HepG2 (cell line): Measurements from ENCODE around the gene TLX1. TPM values are rescaled to one million over a fixed set of nuclear protein-coding genes. Genes with fewer than 3 reads are reported as not detected.

Source experiments
- ATAC-seq: fragments of 200-7000 bp; cut with Tn5 transposase; 3 replicates; pipeline ENCODE4 v1.9.1; 2020; ENCODE audit warnings: mild to moderate bottlenecking, moderate library complexity
- BruUV-seq: library from RNA; stranded (reverse); fragments of 400-500 nt; replicated peaks from 2 replicates; lab custom pipeline; 2021; lab: Mats Ljungman, UMichigan
- CTCF ChIA-PET: fragments of 300-600 bp; formaldehyde crosslinking; extraction: SDS; loops from one replicate; lab custom pipeline; 2021; ENCODE audit warnings: low total read pairs, inconsistent platforms, low intra/inter-chr PET ratio; lab: Yijun Ruan, JAX
- POLR2A ChIA-PET: fragments of 350-600 bp; sonication (Branson Sonifier 250); formaldehyde crosslinking; loops from one replicate; lab custom pipeline; 2020; ENCODE audit warnings: antibody characterized with exemption, inconsistent platforms; lab: Yijun Ruan, JAX
- DNase-seq: peaks from one replicate; pipeline ENCODE4 v3.0.0-alpha.2; 2015; ENCODE audit warnings: low spot score
- FAIRE-seq: peaks from 3 replicates; lab custom pipeline; 2011; peaks lifted over from hg19 to GRCh38; lab: Jason Lieb, UNC
- H2AFZ ChIP-seq: one replicate; pipeline ENCODE4 v1.6.1; 2011; ENCODE audit warnings: low read length, inconsistent platforms
- H3K27ac ChIP-seq: fragments of 300-600 bp; 3 replicates; pipeline ENCODE4 v1.8.0; 2011; ENCODE audit warnings: mixed run types, mild to moderate bottlenecking, mixed read lengths, low read length, inconsistent platforms; ENCODE audit not compliant: insufficient read depth; ENCODE audit errors: extremely low read length
- H3K27me3 ChIP-seq, 2 experiments: fragments of 200-600 bp in 1 of 2; 2 replicates in 1 of 2; 3 replicates in 1 of 2; pipeline versions ENCODE4 v1.6.0 to v1.8.0; 2011; ENCODE audit warnings: low read length in 2 of 2, mild to moderate bottlenecking in 2 of 2, moderate library complexity in 2 of 2, inconsistent platforms in 1 of 2; ENCODE audit not compliant: insufficient read depth in 2 of 2, control insufficient read depth in 1 of 2
- H3K36me3 ChIP-seq, 2 experiments: fragments of 200-600 bp in 1 of 2; replicated peaks in 1 of 2; 2 replicates in 1 of 2; 3 replicates in 1 of 2; pipeline versions ENCODE4 v1.5.1 to v1.8.0; 2011; ENCODE audit warnings: low read length in 2 of 2, inconsistent platforms in 1 of 2; ENCODE audit not compliant: insufficient read depth in 2 of 2, control insufficient read depth in 1 of 2
- H3K4me1 ChIP-seq: 2 replicates; pipeline ENCODE4 v1.5.1; 2012; ENCODE audit warnings: low read length, inconsistent platforms; ENCODE audit not compliant: insufficient read depth
- H3K4me2 ChIP-seq: 2 replicates; pipeline ENCODE4 v1.6.0; 2011; ENCODE audit warnings: low read depth, low read length, inconsistent platforms
- H3K4me3 ChIP-seq, 3 experiments: fragments of 200-600 bp in 1 of 3; sonication (generic), shearing (Covaris generic) in 1 of 3; replicated peaks in 1 of 3; 2 replicates each; pipeline ENCODE4 v1.5.1; 2011 to 2016; ENCODE audit warnings: low read length in 3 of 3, inconsistent platforms in 2 of 3, low read depth in 2 of 3, mild to moderate bottlenecking in 2 of 3, control low read depth in 1 of 3, mixed read lengths in 1 of 3; ENCODE audit not compliant: insufficient read depth in 1 of 3
- H3K79me2 ChIP-seq: one replicate; pipeline ENCODE4 v1.6.1; 2011; ENCODE audit warnings: low read length, inconsistent platforms; ENCODE audit not compliant: insufficient read depth
- H3K9ac ChIP-seq: 2 replicates; pipeline ENCODE4 v1.6.0; 2011; ENCODE audit warnings: mild to moderate bottlenecking, low read depth, low read length, inconsistent platforms; ENCODE audit not compliant: insufficient read depth
- H3K9me3 ChIP-seq: 2 replicates; pipeline ENCODE4 v1.5.1; 2012; ENCODE audit warnings: mild to moderate bottlenecking, low read length
- H4K20me1 ChIP-seq: 2 replicates; pipeline ENCODE4 v1.6.0; 2011; ENCODE audit warnings: inconsistent platforms, mild to moderate bottlenecking, low read length, moderate library complexity; ENCODE audit not compliant: insufficient read depth
- ATF3 ChIP-seq: sonication (generic); formaldehyde crosslinking; IDR thresholded peaks from 2 replicates; pipeline ENCODE4 v1.4.0; 2020; ENCODE audit warnings: missing genetic modification reagents
- FOXK1 ChIP-seq: sonication (generic); formaldehyde crosslinking; IDR thresholded peaks from 2 replicates; pipeline ENCODE4 v1.4.0; 2020; ENCODE audit warnings: low read depth, missing genetic modification reagents, borderline replicate concordance
- KDM4B ChIP-seq: sonication (generic); formaldehyde crosslinking; IDR thresholded peaks from 2 replicates; pipeline ENCODE4 v1.4.0; 2020; ENCODE audit warnings: missing genetic modification reagents
- MIER3 ChIP-seq: IDR thresholded peaks from 2 replicates; pipeline ENCODE4 v1.6.1; 2016; ENCODE audit warnings: missing compliant biosample characterization, borderline replicate concordance
- POLR2AphosphoS2 ChIP-seq: IDR thresholded peaks from 2 replicates; pipeline ENCODE4 v1.6.1; 2011; ENCODE audit warnings: low read depth, low read length, improper control_type of control experiment
- PPARG ChIP-seq: conservative IDR thresholded peaks from 2 replicates; pipeline ENCODE4 v1.6.1; 2016; ENCODE audit warnings: missing biosample characterization, missing genetic modification reagents
- ZMYM3 ChIP-seq: sonication (generic); formaldehyde crosslinking; IDR thresholded peaks from 2 replicates; pipeline ENCODE4 v1.5.1; 2020; ENCODE audit warnings: mild to moderate bottlenecking, missing genetic modification reagents
- ZNF121 ChIP-seq: sonication (generic); formaldehyde crosslinking; IDR thresholded peaks from 2 replicates; pipeline ENCODE4 v1.5.0; 2020; ENCODE audit warnings: mild to moderate bottlenecking, missing genetic modification reagents
- ZNF20 ChIP-seq: sonication (generic); formaldehyde crosslinking; IDR thresholded peaks from 2 replicates; pipeline ENCODE4 v1.4.0; 2020; ENCODE audit warnings: mild to moderate bottlenecking, moderate library complexity, missing genetic modification reagents
- WGBS: methylation state at CpG from one replicate; pipeline ENCODE4 v1.1.6; 2017; ENCODE audit warnings: low lambda C conversion rate; 5-methylcytosine and 5-hydroxymethylcytosine counted together
- in situ Hi-C: cut with HindIII; loops from 2 replicates; pipeline ENCODE4 v1.10.0; 2017; ENCODE audit warnings: low pct_unique_long_range_greater_than_20kb; ENCODE audit not compliant: extremely low pct_ligation_motif_present
- intact Hi-C: fragments of 100-400 bp; cut with micrococcal nuclease; formaldehyde crosslinking; loops from one replicate; pipeline ENCODE4 v1.10.0; 2022; ENCODE audit not compliant: unreplicated experiment
- polyA plus RNA-seq, 8 experiments: library from polyadenylated mRNA; depleted of rRNA in 3 of 8; stranded (reverse) in 7 of 8; unstranded in 1 of 8; fragments of >200 nt; fragmentation: Illumina TruSeq in 4 of 8; extraction: Trizol in 4 of 8; gene quantifications; 2 replicates each; pipeline versions ENCODE4 v1.2.1 to v1.2.3, GENCODE V29; 2011 to 2016; ENCODE audit warnings: low read depth in 4 of 8, missing spikeins in 1 of 8, mixed read lengths in 1 of 8; ENCODE audit not compliant: insufficient read depth in 1 of 8
- total RNA-seq, 5 experiments: library from RNA; depleted of rRNA; stranded (reverse); fragments of >200 nt; fragmentation: Illumina TruSeq; extraction: Trizol; gene quantifications; 2 replicates each; pipeline ENCODE4 v1.2.3, GENCODE V29; 2016; ENCODE audit warnings: low read depth in 1 of 5

The TLX1 gene
- total and polyA plus RNA-seq, 2 of the 13 experiments (the other 11 are each of a cell fraction or from before 2014, with no cell fraction given): 0.07 to 0.26 TPM

DNA sequence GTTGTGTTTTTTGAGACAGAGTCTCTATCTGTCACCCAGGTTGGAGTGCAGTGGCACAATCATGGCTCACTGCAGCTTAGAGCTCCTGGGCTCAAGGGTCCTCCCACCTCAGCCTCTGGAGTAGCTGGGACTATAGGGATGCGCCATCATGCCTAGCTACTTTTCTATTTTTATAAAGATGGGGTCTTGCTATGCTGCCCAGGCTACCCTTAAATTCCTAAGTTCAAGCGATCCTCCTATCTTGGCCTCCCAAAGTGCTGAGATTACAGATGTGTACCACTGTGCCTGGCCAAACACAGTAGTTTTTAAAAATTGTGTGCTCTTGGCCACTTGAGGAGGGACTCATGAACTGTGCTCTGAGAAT lies 10.6 kb upstream of the TLX1 start:
- no peak overlapping the region for H3K27ac ChIP-seq
- ATAC-seq (no peak), DNase-seq (no peak), FAIRE-seq (no peak)
- in situ Hi-C loops: no loop called here
- peak overlapping the region; percentile 55 to 74 (median 66); a peak in 5 of 6 replicates for H3K4me3 ChIP-seq
- H3K9ac ChIP-seq: no peak overlapping the region
- TF ChIP-seq MIER3 (CRISPR knock-in tag): no peak
- TF ChIP-seq ZNF20 (CRISPR knock-in tag): no peak
- TF ChIP-seq PPARG (CRISPR knock-in tag): no peak
- TF ChIP-seq ZMYM3 (CRISPR knock-in tag): peak; percentile 27; the same call in 1 of the 2 replicates
- TF ChIP-seq FOXK1: no peak
- no peak for TF ChIP-seq KDM4B
- TF ChIP-seq POLR2AphosphoS2: no peak
- TF ChIP-seq ATF3 (CRISPR knock-in tag): no peak
- TF ChIP-seq ZNF121 (CRISPR knock-in tag): peak; percentile 93
- intact Hi-C loops: no loop called here
- peak overlapping the region; percentile 61 for H2AFZ ChIP-seq
- H4K20me1 ChIP-seq: no peaks in the 10 kb centered on the region
- H3K27me3 ChIP-seq: peaks cover 5 to 40% of the 10 kb centered on the region in 2 experiments; a peak in 3 of 5 replicates
- peak overlapping the region; percentile 90 for H3K4me2 ChIP-seq
- peaks cover 25% of the 10 kb centered on the region for H3K4me1 ChIP-seq
- no peaks in the 10 kb centered on the region for H3K36me3 ChIP-seq
- H3K9me3 ChIP-seq: no peaks in the 10 kb centered on the region
- no TSS peak for BruUV-seq
- ChIA-PET POLR2A (no interaction called here), CTCF (no interaction called here)
- 92% methylated on average over 2 of the region's 2 CpGs for WGBS
- no peaks in the 10 kb centered on the region for H3K79me2 ChIP-seq
